Epidermal melanocyte (primary cell): ENCODE measurements around the gene KLHDC3.

ENCODE experiments used
- DNase-seq: peaks from one replicate; pipeline ENCODE4 v3.0.0; 2011; ENCODE audit warnings: low spot score; ENCODE audit not compliant: insufficient read length

Gene KLHDC3

DNA sequence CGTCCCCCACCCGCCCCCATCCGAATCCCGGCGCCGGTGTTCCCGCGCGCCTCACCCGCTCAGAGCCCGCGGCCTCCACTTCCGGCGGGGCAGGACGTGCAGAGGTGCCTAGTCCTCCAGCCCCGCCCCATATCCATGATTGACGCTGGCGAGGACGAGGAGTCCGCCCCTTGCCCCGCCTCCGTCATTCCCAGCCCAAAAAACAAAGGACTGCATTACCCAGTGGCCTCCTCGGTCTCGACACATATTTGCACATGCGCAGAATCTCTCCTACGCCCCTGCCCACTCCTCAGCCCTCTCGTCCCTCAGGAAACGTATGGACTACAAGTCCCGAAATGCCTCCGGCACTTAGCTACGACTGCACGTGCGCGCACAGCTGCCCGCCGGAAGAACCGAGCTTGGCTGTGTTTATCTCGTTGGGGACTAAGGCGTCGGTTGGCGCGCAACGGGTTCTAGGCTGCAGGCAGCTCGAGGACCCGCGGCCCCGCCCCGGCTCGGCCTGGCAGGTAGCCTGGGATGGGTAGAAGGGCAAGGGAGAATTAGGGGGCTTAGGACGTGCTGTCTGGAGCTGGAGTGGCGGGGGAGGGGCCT, at the start of gene KLHDC3, which contains the start of gene MEA1:
Gene KLHDC3, plus strand, starts transcription at position 407 of the 591 bp plus-strand sequence. CDS start 2,944 bp downstream, outside the sequence.
Gene MEA1, minus strand, starts transcription at position 104 of the 591 bp plus-strand sequence. CDS start 133 bp downstream, outside the sequence.
- DNase-seq: peak; percentile 98

DNA sequence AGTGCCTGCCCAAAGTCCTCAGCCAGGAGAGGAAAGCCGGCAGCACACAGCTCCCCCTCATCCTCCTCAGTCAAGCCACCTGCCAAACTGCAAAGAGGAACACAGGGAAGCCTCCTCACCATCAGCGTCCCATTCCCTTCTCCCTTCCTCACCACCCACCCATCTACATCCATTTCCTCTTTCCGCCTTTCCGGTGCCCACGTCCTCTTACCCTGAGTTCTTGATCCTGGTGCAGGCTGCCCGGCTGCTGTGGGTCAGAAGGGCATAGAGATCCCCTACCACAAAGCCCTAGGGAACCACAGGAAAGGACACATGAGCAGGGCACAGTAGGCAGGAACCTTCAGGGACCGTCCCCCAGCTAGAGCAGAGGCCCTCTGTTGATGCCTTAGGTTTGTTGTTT, 47.5 kb upstream of the KLHDC3 start:
- DNase-seq: no peak

DNA sequence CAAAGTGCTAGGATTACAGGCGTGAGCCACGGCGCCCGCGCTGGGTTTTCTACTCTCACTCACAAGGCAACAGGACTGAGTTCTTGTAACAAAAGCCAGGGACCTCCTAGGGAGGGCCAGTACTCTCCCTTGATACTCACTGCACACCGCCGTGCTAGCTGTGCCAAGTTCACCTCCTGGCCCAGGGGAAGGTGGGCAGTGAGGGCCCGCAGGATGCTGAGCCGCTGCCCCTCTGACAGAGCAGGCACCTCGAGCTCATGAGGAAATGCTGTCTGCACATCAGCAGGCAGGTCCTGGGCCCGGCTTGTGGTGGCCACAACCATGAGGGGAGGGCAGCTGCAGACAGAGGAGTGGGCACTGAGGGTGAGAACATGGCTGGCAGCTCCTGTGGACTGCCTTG, 46.8 kb upstream of the KLHDC3 start:
- DNase-seq: no peak

DNA sequence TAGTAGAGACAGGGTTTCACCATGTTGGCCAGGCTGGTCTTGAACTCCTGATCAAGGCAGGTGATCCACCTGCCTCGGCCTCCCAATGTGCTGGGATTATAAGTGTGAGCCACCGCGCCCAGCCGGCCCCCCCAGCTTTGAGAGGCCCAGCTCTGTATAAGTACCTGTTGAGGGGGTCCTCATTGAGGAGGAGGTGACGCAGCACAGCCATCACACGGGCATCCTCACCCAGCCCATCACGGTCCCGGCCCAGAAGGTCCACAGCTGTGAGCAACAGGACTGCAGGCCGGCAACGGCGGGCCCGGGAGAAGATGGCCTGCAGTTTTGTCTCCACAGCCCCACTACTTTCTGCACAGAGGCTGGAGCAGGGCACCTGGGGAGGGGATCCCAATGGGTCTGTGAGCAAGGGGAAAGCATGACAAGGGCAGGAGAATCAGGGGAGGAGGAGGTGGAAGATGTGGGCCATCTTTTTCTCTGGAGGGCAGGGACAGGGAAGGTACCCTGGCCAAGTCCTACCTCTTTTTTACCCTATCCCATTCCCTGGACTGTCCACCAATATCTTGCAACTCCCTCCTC, 45.8 kb upstream of the KLHDC3 start:
- no peak for DNase-seq

GRCh38 chr6:42968783-42969182, 45.3 kb upstream of the KLHDC3 start:
- DNase-seq: no peak

DNA sequence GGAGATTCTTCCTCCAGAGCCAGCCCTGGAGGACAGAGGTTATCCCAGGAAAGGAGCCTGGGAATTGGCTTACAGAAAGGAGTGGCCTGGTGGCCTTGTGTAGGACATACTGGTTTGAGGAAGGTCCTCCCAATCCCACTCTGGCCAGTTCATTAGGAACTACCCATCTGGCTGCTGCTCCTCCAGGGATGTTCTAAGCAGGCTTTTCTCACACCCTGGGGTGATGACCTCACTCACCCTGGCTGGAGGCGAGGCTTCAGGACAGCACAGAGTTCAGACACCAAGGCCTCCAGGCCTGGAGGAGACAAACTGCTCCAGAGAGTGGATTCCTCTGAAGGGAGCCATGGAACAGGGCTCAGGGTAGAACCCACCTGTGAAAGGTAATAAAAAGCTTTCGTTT, 44.6 kb upstream of the KLHDC3 start:
- no peak for DNase-seq

DNA sequence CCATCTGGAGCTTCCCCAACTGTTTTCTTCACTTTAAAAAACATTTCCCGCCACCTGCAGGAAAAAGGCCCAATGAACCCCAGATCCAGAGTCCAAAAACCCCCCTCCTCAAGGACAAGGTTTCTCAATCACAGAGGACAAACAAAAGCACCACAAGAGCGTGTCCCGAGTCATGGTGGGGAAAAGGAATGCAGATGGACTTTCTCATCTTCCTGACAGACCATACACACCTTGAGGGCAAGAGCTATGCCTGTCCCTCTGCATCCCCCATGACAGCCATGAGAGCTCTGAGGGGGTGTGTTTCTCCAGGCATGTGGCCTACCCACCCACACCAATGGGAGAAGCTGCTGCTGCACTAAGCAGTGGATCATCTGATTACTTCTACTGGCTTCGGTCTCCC, 44.1 kb upstream of the KLHDC3 start:
- DNase-seq: no peak

- DNase-seq: no peak
These were observed 43.0 kb upstream of the KLHDC3 start for GRCh38 chr6:42970871-42971612.

DNA sequence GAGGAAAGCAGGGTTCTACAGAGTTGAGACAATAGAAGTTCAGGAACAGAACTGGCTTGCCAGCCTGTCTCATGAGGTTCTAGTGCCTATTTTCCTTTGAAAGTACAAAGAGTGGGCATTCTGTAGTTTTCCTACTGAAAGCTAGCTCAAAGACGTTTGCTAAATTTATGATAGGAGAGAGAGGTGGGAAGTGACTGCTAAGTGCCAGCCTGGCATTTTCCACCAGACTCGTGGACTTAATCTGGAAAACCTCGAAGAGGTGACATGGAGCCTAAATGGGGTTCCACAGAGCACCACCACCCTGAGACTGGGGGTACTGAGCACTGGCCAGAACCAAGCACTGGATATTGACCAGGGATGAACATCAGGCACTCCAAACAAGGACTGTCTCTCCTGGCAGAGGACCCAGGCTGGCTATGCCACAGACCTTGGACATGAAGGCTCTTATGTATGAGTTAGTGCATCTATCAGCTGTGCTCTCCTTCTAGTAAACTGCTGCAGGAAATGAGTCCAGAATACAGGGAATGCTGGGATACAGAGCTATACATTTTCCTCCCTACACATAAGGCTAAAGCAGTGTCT, 42.2 kb upstream of the KLHDC3 start:
- DNase-seq: no peak

- no peak for DNase-seq
These were observed 40.1 kb upstream of the KLHDC3 start for GRCh38 chr6:42973926-42974325.

DNA sequence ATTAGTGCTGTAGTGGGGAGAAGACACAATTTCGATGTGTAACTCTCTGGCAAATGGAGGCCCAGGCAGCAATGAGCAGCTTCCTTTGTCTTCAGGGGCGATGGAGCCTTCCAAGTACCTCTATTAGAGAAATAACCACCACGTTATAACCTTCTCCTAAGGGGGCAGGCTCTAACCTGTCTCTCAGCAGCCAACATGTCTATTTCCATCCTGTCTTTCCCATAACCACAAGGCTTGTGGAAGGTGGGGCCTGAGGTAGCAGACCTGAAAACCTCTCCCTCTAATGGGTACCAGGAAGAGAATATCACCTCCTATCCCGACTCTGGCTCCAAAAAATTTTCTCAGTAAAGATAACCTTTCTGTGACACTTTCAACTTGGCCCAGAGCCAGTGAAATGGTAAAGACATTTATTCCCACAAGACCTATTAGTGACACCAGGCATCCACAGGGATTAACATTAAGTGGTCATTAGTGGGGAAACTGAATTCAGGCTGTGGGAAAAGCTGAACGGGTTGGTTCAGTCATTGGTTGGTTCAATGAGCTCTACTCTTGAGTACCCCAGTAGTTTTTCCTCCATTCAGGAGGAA, 39.0 kb upstream of the KLHDC3 start:
- no peak for DNase-seq

DNA sequence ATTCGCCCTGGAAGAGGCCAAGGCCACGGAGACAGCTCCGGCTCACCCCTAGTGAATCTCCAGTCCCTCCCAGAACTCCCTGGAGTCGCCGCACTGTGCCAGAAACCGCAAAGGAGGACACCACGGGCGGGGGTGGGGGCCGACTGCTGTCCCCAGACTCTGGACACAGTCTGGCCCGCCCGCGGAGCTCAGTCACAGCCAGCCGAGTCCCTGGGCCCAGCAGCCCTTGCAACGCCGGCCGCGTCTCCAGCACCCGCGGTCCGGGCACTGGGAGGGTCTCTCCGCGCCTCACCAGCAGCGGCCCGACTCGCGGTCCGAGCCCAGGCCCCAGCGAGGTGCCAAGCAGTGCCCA, 35.6 kb upstream of the KLHDC3 start:
- DNase-seq: no peak

- peak; percentile 82 for DNase-seq
These were observed 35.1 kb upstream of the KLHDC3 start, which contains the start of gene PEX6 for GRCh38 chr6:42978839-42979522. TSS of gene PEX6 (minus strand) at chr6:42979181. CDS start at chr6:42979150, 31 bp downstream.

DNA sequence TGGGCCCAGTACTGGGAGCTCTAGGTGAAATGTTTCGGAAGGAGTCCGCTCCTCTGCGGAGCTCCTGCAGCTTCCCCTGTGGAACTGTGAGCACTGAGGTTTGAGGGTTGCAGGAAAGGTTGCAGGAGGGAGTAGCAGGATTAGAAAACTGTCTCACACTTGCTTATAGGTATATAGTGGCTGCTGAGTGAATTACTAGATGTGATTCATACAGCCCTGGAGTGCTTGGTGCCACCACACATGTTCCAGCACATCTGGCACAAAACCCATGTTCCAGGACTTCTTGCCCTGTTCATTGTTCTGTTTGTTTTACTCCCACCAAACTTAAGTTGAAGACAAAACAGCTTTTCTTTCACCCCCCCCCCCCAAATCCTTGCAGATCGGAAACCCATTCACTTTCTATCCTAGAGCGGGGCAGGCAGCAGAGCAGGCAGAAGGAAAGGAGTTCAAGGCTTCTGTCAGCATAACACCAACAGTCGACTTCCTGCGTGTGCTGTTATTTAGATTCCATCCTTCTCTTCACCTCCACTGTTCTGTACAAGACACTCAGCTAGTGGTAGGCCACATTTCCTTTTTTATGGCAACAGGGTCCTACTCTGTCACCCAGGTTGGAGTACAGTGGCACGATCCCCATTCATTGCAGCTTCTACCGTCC, 34.4 kb upstream of the KLHDC3 start:
- DNase-seq: no peak

DNA sequence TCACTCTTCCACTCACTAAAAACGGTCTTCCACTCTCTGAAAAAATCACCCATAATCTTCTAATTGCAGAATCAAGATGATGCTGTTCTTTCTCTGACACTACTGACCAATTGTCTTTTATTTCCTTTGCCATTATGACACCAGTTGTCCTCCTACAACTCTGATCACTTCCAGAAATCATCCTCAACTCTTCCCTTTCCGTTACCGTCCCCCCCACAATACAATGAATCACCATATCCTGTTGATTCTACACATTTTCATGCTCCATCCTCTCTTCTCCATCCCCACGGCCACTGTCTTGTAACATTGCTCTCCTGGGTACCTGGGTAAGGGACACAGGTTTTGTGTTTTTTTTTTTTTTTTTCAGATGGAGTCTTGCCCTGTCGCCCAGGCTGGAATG, 32.2 kb upstream of the KLHDC3 start:
- no peak for DNase-seq

DNA sequence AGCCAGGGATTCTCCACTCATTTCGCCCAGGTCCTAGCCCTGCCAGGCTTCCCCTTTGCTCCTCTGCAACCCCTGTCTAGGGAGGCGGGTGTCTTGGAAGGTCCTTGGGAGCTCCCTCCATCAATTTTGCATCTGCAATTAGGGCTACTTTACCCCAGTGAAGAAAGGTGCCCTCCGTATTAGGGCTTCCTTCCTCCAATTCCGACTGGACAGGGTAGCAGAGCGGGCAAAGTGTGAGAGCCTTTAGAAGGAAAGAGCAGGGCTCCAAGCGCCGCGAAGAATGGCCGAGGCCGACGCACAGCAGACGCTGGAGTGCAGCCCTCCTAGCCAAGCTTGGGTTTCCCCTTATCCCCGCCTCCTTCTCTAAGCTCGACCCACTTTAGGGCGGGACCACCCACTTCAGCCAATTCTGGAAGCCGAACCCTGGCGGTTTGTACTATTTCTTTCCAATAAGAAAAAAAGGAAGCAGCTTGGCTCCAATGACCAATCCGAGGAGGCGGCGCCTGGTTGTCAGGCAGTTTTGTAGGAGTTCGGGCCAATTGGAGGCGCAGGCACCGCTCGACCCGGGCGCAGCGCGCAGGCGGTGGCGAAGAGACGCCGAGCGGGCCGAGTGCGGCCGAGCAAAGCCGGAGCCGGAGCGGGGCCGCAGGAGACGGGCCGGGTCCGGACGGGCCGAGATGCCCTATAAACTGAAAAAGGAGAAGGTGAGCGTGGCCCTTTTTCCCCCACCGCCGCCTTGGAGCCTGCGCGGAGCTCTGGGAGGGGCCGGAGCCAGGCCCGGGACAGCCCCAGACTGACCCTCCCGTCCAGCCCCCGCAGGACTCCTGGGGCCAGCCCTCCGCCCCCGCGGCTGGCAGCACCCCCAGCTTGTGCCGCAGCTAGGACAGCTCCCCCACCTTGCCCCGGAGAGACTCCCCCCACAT, 29.8 kb upstream of the KLHDC3 start, which contains the start of gene PPP2R5D:
Gene PPP2R5D, plus strand, starts transcription at position 570 of the 923 bp plus-strand sequence. Its CDS starts 108 bp downstream, at position 678.
- DNase-seq: peak; percentile 98

GRCh38 chr6:42984924-42985475, 29.0 kb upstream of the KLHDC3 start:
- no peak for DNase-seq

DNA sequence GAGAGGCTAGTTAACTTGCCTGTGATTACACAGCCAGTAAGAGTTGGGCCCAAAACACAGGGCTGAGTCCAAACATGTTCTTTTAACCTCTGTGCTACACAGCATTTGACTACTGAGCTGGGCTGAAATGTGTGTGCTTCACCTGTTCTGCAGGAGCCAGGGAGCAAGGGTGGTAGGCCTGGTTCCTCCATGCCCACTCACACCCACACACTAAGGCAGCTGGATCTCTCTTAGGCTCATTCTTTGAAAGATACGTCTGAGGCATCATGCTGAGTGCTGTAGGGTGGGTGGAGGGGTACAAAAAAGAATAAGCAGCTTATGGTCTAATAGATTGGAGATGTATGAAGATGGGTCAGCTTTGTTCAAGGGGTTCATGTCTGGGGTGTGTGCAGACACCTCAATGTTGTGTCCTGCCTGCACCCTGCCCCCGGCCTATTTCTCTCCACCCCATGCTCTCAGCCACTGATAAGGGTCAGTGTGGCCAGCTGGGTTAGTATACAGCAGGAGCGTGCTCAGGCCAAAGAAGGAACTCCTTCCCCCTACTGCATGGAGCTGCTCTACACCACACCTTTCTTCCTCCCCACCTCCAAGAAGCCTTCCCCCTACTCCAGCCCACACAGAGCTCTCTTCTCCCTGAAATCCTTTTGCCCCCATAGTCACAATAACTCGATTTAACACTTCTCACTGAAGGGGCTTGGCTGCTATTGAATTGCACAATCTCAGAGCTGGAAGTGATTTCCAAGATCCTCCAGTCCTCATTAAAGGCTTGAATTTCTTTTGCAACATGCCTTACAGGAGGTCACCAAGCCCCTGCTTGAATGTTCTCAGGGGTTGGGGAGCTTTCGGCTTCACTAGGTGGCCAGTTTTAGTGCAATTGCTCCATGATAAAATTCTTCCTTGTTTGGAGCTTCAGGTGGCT, 26.3 kb upstream of the KLHDC3 start:
- no peak for DNase-seq
